Mammary epithelial cell (primary cell): ENCODE results near the gene VAV2.

Experiments used
- EZH2 ChIP-seq: IDR thresholded peaks from 2 replicates; pipeline ENCODE4 v1.6.1; 2012; ENCODE audit warnings: low read length, inconsistent platforms, borderline replicate concordance
- TF ChIP-seq, protein P1 (sequence below), 2 donors: IDR thresholded peaks in 1 of 2; conservative IDR thresholded peaks in 1 of 2; 2 replicates each; pipeline ENCODE4 v1.5.1; 2011 to 2012; ENCODE audit warnings: inconsistent platforms in 2 of 2, low read length in 2 of 2, mild to moderate bottlenecking in 2 of 2, control low read depth in 1 of 2, low read depth in 1 of 2; ENCODE audit not compliant: insufficient read depth in 1 of 2; ENCODE audit errors: extremely low read depth in 1 of 2

DNA sequence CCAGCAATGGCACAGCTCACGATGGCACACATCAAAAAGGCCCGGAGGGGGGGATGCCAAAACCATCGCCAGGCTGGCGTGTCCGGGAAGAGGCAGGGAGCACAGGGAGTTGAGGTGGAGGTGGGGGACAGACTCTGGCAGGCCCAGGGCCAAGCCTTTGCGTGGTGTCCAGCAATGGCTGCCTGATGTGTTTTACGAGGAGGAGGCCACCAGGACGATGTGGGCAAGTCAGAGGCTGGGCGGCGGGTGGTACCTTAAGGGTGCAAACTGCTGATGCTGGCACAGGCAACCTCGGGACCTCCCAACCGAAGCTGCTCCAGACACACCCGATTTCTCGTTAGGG, 4.7 kb downstream of the VAV2 start:
- TF ChIP-seq, protein P1, sequence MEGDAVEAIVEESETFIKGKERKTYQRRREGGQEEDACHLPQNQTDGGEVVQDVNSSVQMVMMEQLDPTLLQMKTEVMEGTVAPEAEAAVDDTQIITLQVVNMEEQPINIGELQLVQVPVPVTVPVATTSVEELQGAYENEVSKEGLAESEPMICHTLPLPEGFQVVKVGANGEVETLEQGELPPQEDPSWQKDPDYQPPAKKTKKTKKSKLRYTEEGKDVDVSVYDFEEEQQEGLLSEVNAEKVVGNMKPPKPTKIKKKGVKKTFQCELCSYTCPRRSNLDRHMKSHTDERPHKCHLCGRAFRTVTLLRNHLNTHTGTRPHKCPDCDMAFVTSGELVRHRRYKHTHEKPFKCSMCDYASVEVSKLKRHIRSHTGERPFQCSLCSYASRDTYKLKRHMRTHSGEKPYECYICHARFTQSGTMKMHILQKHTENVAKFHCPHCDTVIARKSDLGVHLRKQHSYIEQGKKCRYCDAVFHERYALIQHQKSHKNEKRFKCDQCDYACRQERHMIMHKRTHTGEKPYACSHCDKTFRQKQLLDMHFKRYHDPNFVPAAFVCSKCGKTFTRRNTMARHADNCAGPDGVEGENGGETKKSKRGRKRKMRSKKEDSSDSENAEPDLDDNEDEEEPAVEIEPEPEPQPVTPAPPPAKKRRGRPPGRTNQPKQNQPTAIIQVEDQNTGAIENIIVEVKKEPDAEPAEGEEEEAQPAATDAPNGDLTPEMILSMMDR (conservative IDR thresholded peaks at IDR 0.05 in 1 of 2, IDR thresholded peaks at IDR 0.05 in 1 of 2; ENCODE audit: extremely low read depth in 1 of 2, insufficient read depth in 1 of 2, low read depth in 1 of 2, low read length in 2 of 2): no peak
- TF ChIP-seq EZH2: no peak
